Stomach (tissue), 4 donors: ENCODE measurements around the gene MFF.

Source experiments
- EP300 ChIP-seq: sonication (generic); formaldehyde crosslinking; IDR thresholded peaks from one replicate; pipeline ENCODE4 v1.6.1; 2017; ENCODE audit warnings: antibody characterized with exemption
- TF ChIP-seq, protein P1 (sequence below), 7 experiments: fragments of 450-650 bp in 4 of 7; fragments of 200-600 bp in 3 of 7; sonication (generic) in 3 of 7; IDR thresholded peaks; one replicate each; pipeline ENCODE4 v1.5.1; 2016 to 2019; ENCODE audit warnings: antibody characterized with exemption in 7 of 7, control low read depth in 2 of 7, mild to moderate bottlenecking in 1 of 7

DNA sequence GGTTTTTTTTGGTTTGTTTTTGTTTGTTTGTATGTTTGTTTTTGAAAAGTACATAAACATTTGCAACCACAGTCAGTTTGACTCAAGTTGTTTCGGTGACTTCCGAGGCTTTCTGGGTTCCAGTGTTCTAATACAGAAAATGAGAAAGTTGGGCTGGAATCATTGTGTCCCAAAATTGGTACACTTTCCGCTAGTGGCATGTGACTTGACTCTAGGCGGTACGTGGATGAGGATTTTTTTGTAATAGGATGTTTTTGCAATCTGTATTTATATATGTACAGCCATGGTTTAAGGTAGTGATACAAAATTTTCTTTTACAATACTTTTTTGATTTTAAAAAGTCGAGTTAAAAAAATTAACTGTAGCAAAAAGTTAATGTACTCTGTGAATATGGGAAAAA is 1.7 kb downstream of the MFF start:
- TF ChIP-seq, protein P1, sequence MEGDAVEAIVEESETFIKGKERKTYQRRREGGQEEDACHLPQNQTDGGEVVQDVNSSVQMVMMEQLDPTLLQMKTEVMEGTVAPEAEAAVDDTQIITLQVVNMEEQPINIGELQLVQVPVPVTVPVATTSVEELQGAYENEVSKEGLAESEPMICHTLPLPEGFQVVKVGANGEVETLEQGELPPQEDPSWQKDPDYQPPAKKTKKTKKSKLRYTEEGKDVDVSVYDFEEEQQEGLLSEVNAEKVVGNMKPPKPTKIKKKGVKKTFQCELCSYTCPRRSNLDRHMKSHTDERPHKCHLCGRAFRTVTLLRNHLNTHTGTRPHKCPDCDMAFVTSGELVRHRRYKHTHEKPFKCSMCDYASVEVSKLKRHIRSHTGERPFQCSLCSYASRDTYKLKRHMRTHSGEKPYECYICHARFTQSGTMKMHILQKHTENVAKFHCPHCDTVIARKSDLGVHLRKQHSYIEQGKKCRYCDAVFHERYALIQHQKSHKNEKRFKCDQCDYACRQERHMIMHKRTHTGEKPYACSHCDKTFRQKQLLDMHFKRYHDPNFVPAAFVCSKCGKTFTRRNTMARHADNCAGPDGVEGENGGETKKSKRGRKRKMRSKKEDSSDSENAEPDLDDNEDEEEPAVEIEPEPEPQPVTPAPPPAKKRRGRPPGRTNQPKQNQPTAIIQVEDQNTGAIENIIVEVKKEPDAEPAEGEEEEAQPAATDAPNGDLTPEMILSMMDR (IDR thresholded peaks at IDR 0.05): no peak
- TF ChIP-seq EP300: no peak
